SK-MEL-5 (cell line): Measurements from ENCODE around the gene GMDS. TPM values are rescaled to one million over a fixed set of nuclear protein-coding genes. Genes with fewer than 3 reads are reported as not detected.
A peak's percentile ranks its signal among the peaks of the same experiment; 100 is the strongest.

Experiments used
- DNase-seq: peaks from one replicate; pipeline ENCODE4 v3.0.0-alpha.2; 2016; ENCODE audit warnings: low read depth, low spot score
- in situ Hi-C: cut with HindIII; loops from 2 replicates; pipeline ENCODE4 v1.10.0; 2016; ENCODE audit warnings: low sequenced_read_pairs, high pct_unique_total_duplicates, low pct_unique_long_range_greater_than_20kb
- total RNA-seq: library from RNA; depleted of rRNA; stranded (reverse); fragments of >200 nt; shearing (Covaris generic); gene quantifications from 2 replicates; pipeline ENCODE4 v1.2.3, GENCODE V29; 2014

The GMDS gene
- total RNA-seq, 1 experiment from 2014 or later: 23.6 TPM

GRCh38 chr6:2245877-2246863, 765 bp upstream of the GMDS start:
- in situ Hi-C loops: no loop called here
- peak; percentile 30 for DNase-seq

GRCh38 chr6:2244261-2245102, 923 bp downstream of the GMDS start:
- peak; percentile 31 for DNase-seq
- in situ Hi-C loops: no loop called here

GRCh38 chr6:2242311-2242710, 3.1 kb downstream of the GMDS start:
- no peak for DNase-seq
- in situ Hi-C loops: no loop called here

- no peak for DNase-seq
- in situ Hi-C loops: no loop called here
Observed at GRCh38 chr6:2240961-2241360, 4.4 kb downstream of the GMDS start.

- in situ Hi-C loops: no loop called here
- DNase-seq: peak; percentile 86
Observed at GRCh38 chr6:2237001-2237400, 8.4 kb downstream of the GMDS start.

- in situ Hi-C loops: no loop called here
- no peak for DNase-seq
Observed at GRCh38 chr6:2235777-2236495, 9.5 kb downstream of the GMDS start.

GRCh38 chr6:2232445-2232844, 13.0 kb downstream of the GMDS start:
- in situ Hi-C loops: no loop called here
- no peak for DNase-seq

GRCh38 chr6:2231438-2231837, 14.0 kb downstream of the GMDS start:
- DNase-seq: peak; percentile 32
- in situ Hi-C loops: no loop called here

GRCh38 chr6:2230659-2231277, 14.6 kb downstream of the GMDS start:
- DNase-seq: no peak
- in situ Hi-C loops: no loop called here

GRCh38 chr6:2229742-2230141, 15.7 kb downstream of the GMDS start:
- in situ Hi-C loops: no loop called here
- no peak for DNase-seq

GRCh38 chr6:2229039-2229438, 16.4 kb downstream of the GMDS start:
- DNase-seq: no peak
- in situ Hi-C loops: no loop called here

GRCh38 chr6:2228392-2228791, 17.0 kb downstream of the GMDS start:
- DNase-seq: no peak
- in situ Hi-C loops: no loop called here

- no peak for DNase-seq
- in situ Hi-C loops: no loop called here
Observed at GRCh38 chr6:2226775-2227174, 18.6 kb downstream of the GMDS start.

GRCh38 chr6:2225422-2226392, 19.7 kb downstream of the GMDS start:
- in situ Hi-C loops: no loop called here
- no peak for DNase-seq

- in situ Hi-C loops: no loop called here
- no peak for DNase-seq
Observed at GRCh38 chr6:2224847-2225382, 20.5 kb downstream of the GMDS start.

- in situ Hi-C loops: no loop called here
- peak; percentile 45 for DNase-seq
Observed at GRCh38 chr6:2222275-2222842, 23.0 kb downstream of the GMDS start.
